H1 (cell line): Measurements from ENCODE around the gene BLOC1S1. TPM values are rescaled to one million over a fixed set of nuclear protein-coding genes. Genes with fewer than 3 reads are reported as not detected.

Experiments used
- BRCA1 ChIP-seq: IDR thresholded peaks from 2 replicates; pipeline ENCODE4 v1.6.1; 2012; ENCODE audit warnings: low read depth, low read length, improper control_type of control experiment
- CBX8 ChIP-seq: fragments of 300-800, 300-1000 bp; sonication (generic); IDR thresholded peaks from 2 replicates; pipeline ENCODE4 v1.7.1; 2016; ENCODE audit warnings: low read depth, low read length, borderline replicate concordance
- CEBPB ChIP-seq: IDR thresholded peaks from 2 replicates; pipeline ENCODE4 v1.6.1; 2012; ENCODE audit warnings: low read depth, low read length
- CREB1 ChIP-seq: IDR thresholded peaks from 2 replicates; pipeline ENCODE4 v1.6.1; 2012; ENCODE audit warnings: inconsistent platforms
- HDAC2 ChIP-seq, 2 experiments: fragments of 300-600 bp in 1 of 2; sonication (generic) in 1 of 2; IDR thresholded peaks; 2 replicates each; pipeline ENCODE4 v1.6.1; 2011 to 2012; ENCODE audit warnings: low read depth in 2 of 2, low read length in 2 of 2, mild to moderate bottlenecking in 2 of 2, moderate library complexity in 2 of 2, borderline replicate concordance in 1 of 2, inconsistent platforms in 1 of 2
- JUND ChIP-seq: IDR thresholded peaks from 2 replicates; pipeline ENCODE4 v1.6.1; 2011; ENCODE audit warnings: mild to moderate bottlenecking, improper control_type of control experiment, low read length
- MAFK ChIP-seq: IDR thresholded peaks from 2 replicates; pipeline ENCODE4 v1.6.1; 2012; ENCODE audit warnings: low read depth, mild to moderate bottlenecking, improper control_type of control experiment, low read length
- NRF1 ChIP-seq: IDR thresholded peaks from 2 replicates; pipeline ENCODE4 v1.6.1; 2011; ENCODE audit warnings: mild to moderate bottlenecking, low read depth, low read length, improper control_type of control experiment
- RAD21 ChIP-seq, 2 experiments: IDR thresholded peaks in 1 of 2; conservative IDR thresholded peaks in 1 of 2; 2 replicates each; pipeline ENCODE4 v1.6.1; 2011; ENCODE audit warnings: low read depth in 2 of 2, low read length in 2 of 2, improper control_type of control experiment in 1 of 2, inconsistent platforms in 1 of 2, mild to moderate bottlenecking in 1 of 2, moderate library complexity in 1 of 2
- SP1 ChIP-seq: IDR thresholded peaks from 2 replicates; pipeline ENCODE4 v1.6.1; 2011; ENCODE audit warnings: low read depth, low read length
- TAF7 ChIP-seq: optimal IDR thresholded peaks from 2 replicates; pipeline ENCODE3; 2011; ENCODE audit warnings: low read depth, mild to moderate bottlenecking, inconsistent platforms, low read length, moderate library complexity, borderline replicate concordance
- TCF12 ChIP-seq: IDR thresholded peaks from 2 replicates; pipeline ENCODE4 v1.6.1; 2011; ENCODE audit warnings: low read depth, mild to moderate bottlenecking, low read length
- TEAD4 ChIP-seq: IDR thresholded peaks from 2 replicates; pipeline ENCODE4 v1.6.1; 2012; ENCODE audit warnings: low read depth, low read length, inconsistent platforms, mixed read lengths
- polyA plus RNA-seq, 7 experiments: library from polyadenylated mRNA; depleted of rRNA in 3 of 7; stranded (reverse) in 5 of 7; unstranded in 2 of 7; fragments of >200 nt in 5 of 7; fragments of 200-250 nt in 2 of 7; gene quantifications; 1 replicate in 5 of 7; 2 replicates in 1 of 7; 4 replicates in 1 of 7; pipeline versions ENCODE4 v1.2.1 to v1.2.3, GENCODE V29; 2011 to 2013; ENCODE audit warnings: missing spikeins in 2 of 7, mixed read lengths in 2 of 7
- total RNA-seq: library from RNA; stranded (reverse); fragmentation: NEBNext Ultra II Directional; extraction: Animal tissue kit (Norgen Biotek cat#: 25700); gene quantifications from 2 replicates; pipeline ENCODE4 v1.2.1, GENCODE V29; 2021
- TF ChIP-seq, protein P1 (sequence below), 3 experiments: IDR thresholded peaks; 1 replicate in 2 of 3; 2 replicates in 1 of 3; pipeline versions ENCODE4 v1.5.1 to v1.6.1; 2011; ENCODE audit warnings: low read length in 3 of 3, mild to moderate bottlenecking in 3 of 3, inconsistent platforms in 2 of 3, low read depth in 1 of 3, moderate library complexity in 1 of 3; ENCODE audit not compliant: insufficient read depth in 1 of 3; ENCODE audit errors: control extremely low read depth in 1 of 3
- TF ChIP-seq, protein P2 (sequence below): IDR thresholded peaks from 2 replicates; pipeline ENCODE4 v1.6.1; 2012; ENCODE audit warnings: inconsistent platforms

BLOC1S1 gene
- total and polyA plus RNA-seq, 2 of the 8 experiments (the other 6 are each of a cell fraction or from before 2014, with no cell fraction given), result 91.1 to 185 TPM

DNA sequence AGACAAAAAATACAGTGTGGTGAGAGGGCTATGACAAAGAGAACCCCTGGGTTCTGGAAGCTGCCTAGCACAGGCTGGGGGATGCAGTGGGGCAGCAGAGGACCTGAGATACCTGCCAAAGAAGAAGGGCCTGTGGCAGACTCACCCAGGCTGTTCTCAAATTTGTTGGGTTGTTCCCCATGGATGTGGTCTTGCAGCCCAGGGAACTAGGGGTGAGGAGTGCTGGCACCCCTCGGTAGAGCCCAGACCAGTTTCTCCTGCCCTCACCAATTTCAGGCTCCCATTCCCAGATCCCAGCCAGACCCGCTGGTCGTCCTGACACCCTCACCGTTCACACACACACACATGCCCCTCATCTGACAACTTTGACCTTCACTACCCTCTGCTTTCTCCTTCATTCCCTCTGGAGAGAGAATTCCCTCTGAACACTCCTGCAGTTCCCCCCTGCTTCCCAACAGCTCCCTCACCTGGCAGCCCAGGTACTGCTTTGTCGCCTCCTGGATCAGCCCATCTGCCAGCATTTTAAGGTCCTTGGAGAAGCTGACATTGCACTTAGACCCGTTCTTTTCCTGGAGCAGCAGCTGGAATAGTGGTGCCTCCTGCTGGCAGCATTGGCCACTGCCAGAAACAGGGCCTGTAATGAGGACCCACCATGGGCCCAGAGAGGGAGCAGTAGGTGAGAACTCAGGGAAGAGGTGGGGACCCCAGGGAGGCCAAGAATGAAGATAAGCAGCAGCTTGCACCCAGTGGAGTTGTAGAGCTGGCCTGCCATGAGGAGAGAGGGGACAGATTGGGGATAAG lies 21.1 kb downstream of the BLOC1S1 start (continued):
- TF ChIP-seq, protein P1, sequence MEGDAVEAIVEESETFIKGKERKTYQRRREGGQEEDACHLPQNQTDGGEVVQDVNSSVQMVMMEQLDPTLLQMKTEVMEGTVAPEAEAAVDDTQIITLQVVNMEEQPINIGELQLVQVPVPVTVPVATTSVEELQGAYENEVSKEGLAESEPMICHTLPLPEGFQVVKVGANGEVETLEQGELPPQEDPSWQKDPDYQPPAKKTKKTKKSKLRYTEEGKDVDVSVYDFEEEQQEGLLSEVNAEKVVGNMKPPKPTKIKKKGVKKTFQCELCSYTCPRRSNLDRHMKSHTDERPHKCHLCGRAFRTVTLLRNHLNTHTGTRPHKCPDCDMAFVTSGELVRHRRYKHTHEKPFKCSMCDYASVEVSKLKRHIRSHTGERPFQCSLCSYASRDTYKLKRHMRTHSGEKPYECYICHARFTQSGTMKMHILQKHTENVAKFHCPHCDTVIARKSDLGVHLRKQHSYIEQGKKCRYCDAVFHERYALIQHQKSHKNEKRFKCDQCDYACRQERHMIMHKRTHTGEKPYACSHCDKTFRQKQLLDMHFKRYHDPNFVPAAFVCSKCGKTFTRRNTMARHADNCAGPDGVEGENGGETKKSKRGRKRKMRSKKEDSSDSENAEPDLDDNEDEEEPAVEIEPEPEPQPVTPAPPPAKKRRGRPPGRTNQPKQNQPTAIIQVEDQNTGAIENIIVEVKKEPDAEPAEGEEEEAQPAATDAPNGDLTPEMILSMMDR (IDR thresholded peaks at IDR 0.05; ENCODE audit: control extremely low read depth in 1 of 3, insufficient read depth in 1 of 3, low read depth in 1 of 3, low read length in 3 of 3), result peak; percentile 78 to 100 (median 99)
- TF ChIP-seq TCF12, result peak; percentile 83; the same call in 1 of the 2 replicates
- TF ChIP-seq CREB1, result peak; percentile 69; the same call in 1 of the 2 replicates
- peak; percentile 55; the same call in 1 of the 2 replicates for TF ChIP-seq JUND
- peak; percentile 89 for TF ChIP-seq MAFK
- TF ChIP-seq SP1, result peak; percentile 53
- TF ChIP-seq TEAD4, result 0 out of 2 replicates have a peak, but pooled peaks have one; percentile 5
- peak; percentile 11; the same call in 1 of the 2 replicates for TF ChIP-seq BRCA1
- peak in 1 of 2 experiments; percentile 65; a peak in 1 of 4 replicates for TF ChIP-seq HDAC2 (IDR thresholded peaks at IDR 0.05; ENCODE audit: borderline replicate concordance in 1 of 2, low read depth in 2 of 2, low read length in 2 of 2)
- TF ChIP-seq, protein P2, sequence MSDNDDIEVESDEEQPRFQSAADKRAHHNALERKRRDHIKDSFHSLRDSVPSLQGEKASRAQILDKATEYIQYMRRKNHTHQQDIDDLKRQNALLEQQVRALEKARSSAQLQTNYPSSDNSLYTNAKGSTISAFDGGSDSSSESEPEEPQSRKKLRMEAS, result peak; percentile 52
- TF ChIP-seq CBX8, result no peak
- TF ChIP-seq NRF1, result no peak
- TF ChIP-seq CEBPB, result no peak
- TF ChIP-seq TAF7, result peak; percentile 47
- peak; percentile 80 to 87 for TF ChIP-seq RAD21 (IDR thresholded peaks at IDR 0.05 in 1 of 2, conservative IDR thresholded peaks at IDR 0.05 in 1 of 2; ENCODE audit: low read depth in 2 of 2, low read length in 2 of 2)
